K562 (cell line): ENCODE measurements around the gene KAZN. TPM values are rescaled to one million over a fixed set of nuclear protein-coding genes. Genes with fewer than 3 reads are reported as not detected.

ENCODE experiments used
- CREB5 ChIP-seq: fragments of 250-450 bp; sonication (Bioruptor Pico); IDR thresholded peaks from 2 replicates; pipeline ENCODE4 v1.5.0; 2020; ENCODE audit warnings: mild to moderate bottlenecking
- CREM ChIP-seq: IDR thresholded peaks from 2 replicates; pipeline ENCODE4 v1.6.1; 2014; ENCODE audit warnings: antibody characterized with exemption, low read depth
- FOXA3 ChIP-seq, 2 experiments: fragments of 450-650 bp in 1 of 2; sonication (generic) in 1 of 2; formaldehyde crosslinking; IDR thresholded peaks in 1 of 2; conservative IDR thresholded peaks in 1 of 2; 2 replicates each; pipeline versions ENCODE4 v1.4.0 to v1.8.0; 2020 to 2022; ENCODE audit warnings: mild to moderate bottlenecking in 2 of 2, missing genetic modification reagents in 1 of 2
- HDAC3 ChIP-seq: fragments of 450-650 bp; IDR thresholded peaks from 2 replicates; pipeline ENCODE4 v1.6.1; 2018; ENCODE audit warnings: borderline replicate concordance, mild to moderate bottlenecking, moderate library complexity; ENCODE audit not compliant: partially characterized antibody
- PKNOX1 ChIP-seq: fragments of 450-650 bp; IDR thresholded peaks from 2 replicates; pipeline ENCODE4 v1.6.1; 2016
- RHOXF2B ChIP-seq: fragments of 250-450 bp; sonication (Bioruptor Pico); conservative IDR thresholded peaks from 2 replicates; pipeline ENCODE4 v1.5.1; 2021
- SMAD4 ChIP-seq: fragments of 250-450 bp; sonication (Bioruptor Pico); conservative IDR thresholded peaks from 2 replicates; pipeline ENCODE4 v1.8.0; 2021; ENCODE audit warnings: inconsistent platforms, mild to moderate bottlenecking, moderate library complexity
- SREBF1 ChIP-seq: fragments of 150-350 bp; IDR thresholded peaks from 2 replicates; pipeline ENCODE4 v1.6.1; 2014; ENCODE audit warnings: antibody characterized with exemption, low read depth, low read length, borderline replicate concordance
- TAF15 ChIP-seq: fragments of 200-400 bp; formaldehyde crosslinking; IDR thresholded peaks from 2 replicates; pipeline ENCODE4 v1.6.1; 2017; ENCODE audit warnings: mild to moderate bottlenecking, low read depth, low read length, moderate library complexity
- ZBTB49 ChIP-seq: sonication (generic); formaldehyde crosslinking; IDR thresholded peaks from 2 replicates; pipeline ENCODE4 v1.8.0; 2022; ENCODE audit warnings: missing genetic modification reagents, mild to moderate bottlenecking, borderline replicate concordance
- ZNF589 ChIP-seq: fragments of 200-800 bp; sonication (Bioruptor generic); IDR thresholded peaks from 2 replicates; pipeline ENCODE4 v1.6.1; 2016; ENCODE audit warnings: low read depth, missing genetic modification characterization, missing compliant biosample characterization
- ZNF764 ChIP-seq: fragments of 250-450 bp; sonication (Bioruptor Pico); IDR thresholded peaks from 2 replicates; pipeline ENCODE4 v1.4.0; 2020; ENCODE audit warnings: low read depth, mild to moderate bottlenecking, moderate library complexity
- polyA plus RNA-seq, 8 experiments: library from polyadenylated mRNA; depleted of rRNA in 4 of 8; stranded (reverse) in 5 of 8; unstranded in 3 of 8; fragments of >200 nt; fragmentation: Nextera tagmentation in 2 of 8; fragmentation: Illumina TruSeq in 1 of 8; extraction: Ambion mirVana in 2 of 8; extraction: Trizol in 1 of 8; gene quantifications; 2 replicates each; pipeline versions ENCODE4 v1.2.1 to v1.2.3, GENCODE V29; 2011 to 2014; ENCODE audit warnings: inconsistent platforms in 1 of 8, missing spikeins in 1 of 8
- total RNA-seq, 7 experiments: library from RNA; depleted of rRNA in 6 of 7; stranded (reverse); fragments of >200 nt in 6 of 7; fragmentation: Illumina TruSeq in 2 of 7; extraction: Trizol in 2 of 7; gene quantifications; 2 replicates each; pipeline versions ENCODE4 v1.2.1 to v1.2.3, GENCODE V29; 2011 to 2021; ENCODE audit warnings: low replicate concordance in 1 of 7
- TF ChIP-seq, protein P1 (sequence below): fragments of 450-650 bp; IDR thresholded peaks from 2 replicates; pipeline ENCODE4 v1.6.1; 2016; ENCODE audit warnings: missing biosample characterization, missing genetic modification characterization
- TF ChIP-seq, protein P2 (sequence below), 2 experiments: IDR thresholded peaks; 2 replicates each; pipeline ENCODE4 v1.6.1; 2011; ENCODE audit warnings: borderline replicate concordance in 1 of 2, control low read depth in 1 of 2, low read depth in 1 of 2, low read length in 1 of 2, mild to moderate bottlenecking in 1 of 2, mixed read lengths in 1 of 2, moderate library complexity in 1 of 2; ENCODE audit not compliant: insufficient read depth in 1 of 2, insufficient read length in 1 of 2, poor library complexity in 1 of 2, severe bottlenecking in 1 of 2; ENCODE audit errors: extremely low read depth in 1 of 2
- TF ChIP-seq, protein P3 (sequence below): IDR thresholded peaks from 3 replicates; pipeline ENCODE4 v1.6.1; 2011; ENCODE audit warnings: borderline replicate concordance, mild to moderate bottlenecking, moderate library complexity; ENCODE audit not compliant: insufficient read length; ENCODE audit errors: extremely low read depth

KAZN gene
- total and polyA plus RNA-seq, 9 of the 15 experiments (the other 6 are each of a cell fraction or from before 2014, with no cell fraction given): 2.1 to 21.6 (median 5.4) TPM

DNA sequence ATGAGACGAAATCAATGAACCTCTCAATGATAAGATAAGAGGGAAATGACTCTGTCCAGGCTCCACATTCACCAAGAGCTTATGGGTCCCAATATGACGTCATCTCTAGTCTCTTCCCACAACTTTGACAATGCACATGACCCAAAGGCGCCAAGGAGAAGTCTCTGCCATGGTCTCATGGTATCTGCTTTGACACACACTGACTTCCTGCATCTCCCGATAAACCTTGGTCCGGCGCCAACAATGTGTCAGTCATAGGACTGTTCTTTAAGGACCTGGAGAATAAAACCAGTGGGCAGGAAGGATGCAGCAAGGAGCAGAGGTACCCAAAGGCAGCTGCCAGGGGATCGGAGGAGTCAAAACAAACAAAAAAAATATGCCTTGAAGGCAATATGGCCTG is 508.1 kb downstream of the KAZN start (continued):
- TF ChIP-seq, protein P1, sequence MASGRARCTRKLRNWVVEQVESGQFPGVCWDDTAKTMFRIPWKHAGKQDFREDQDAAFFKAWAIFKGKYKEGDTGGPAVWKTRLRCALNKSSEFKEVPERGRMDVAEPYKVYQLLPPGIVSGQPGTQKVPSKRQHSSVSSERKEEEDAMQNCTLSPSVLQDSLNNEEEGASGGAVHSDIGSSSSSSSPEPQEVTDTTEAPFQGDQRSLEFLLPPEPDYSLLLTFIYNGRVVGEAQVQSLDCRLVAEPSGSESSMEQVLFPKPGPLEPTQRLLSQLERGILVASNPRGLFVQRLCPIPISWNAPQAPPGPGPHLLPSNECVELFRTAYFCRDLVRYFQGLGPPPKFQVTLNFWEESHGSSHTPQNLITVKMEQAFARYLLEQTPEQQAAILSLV (tag): no peak
- TF ChIP-seq, protein P2, sequence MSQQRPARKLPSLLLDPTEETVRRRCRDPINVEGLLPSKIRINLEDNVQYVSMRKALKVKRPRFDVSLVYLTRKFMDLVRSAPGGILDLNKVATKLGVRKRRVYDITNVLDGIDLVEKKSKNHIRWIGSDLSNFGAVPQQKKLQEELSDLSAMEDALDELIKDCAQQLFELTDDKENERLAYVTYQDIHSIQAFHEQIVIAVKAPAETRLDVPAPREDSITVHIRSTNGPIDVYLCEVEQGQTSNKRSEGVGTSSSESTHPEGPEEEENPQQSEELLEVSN (IDR thresholded peaks at IDR 0.05; ENCODE audit: borderline replicate concordance in 1 of 2, extremely low read depth in 1 of 2, insufficient read depth in 1 of 2, insufficient read length in 1 of 2, low read depth in 1 of 2, low read length in 1 of 2, poor library complexity in 1 of 2, severe bottlenecking in 1 of 2): peak in 1 of 2 experiments; percentile 35
- TF ChIP-seq CREB5 (CRISPR knock-in tag) (peak; percentile 74; the same call in 1 of the 2 replicates), SREBF1 (no peak), PKNOX1 (peak; percentile 96), ZNF764 (CRISPR knock-in tag) (no peak), FOXA3 (CRISPR knock-in tag; conservative IDR thresholded peaks at IDR 0.05 in 1 of 2, IDR thresholded peaks at IDR 0.05 in 1 of 2) (no peak), CREM (peak; percentile 74), ZBTB49 (no peak), SMAD4 (CRISPR knock-in tag) (peak; percentile 42; the same call in 1 of the 2 replicates), TAF15 (no peak), HDAC3 (no peak), RHOXF2B (CRISPR knock-in tag) (no peak), ZNF589 (peak; percentile 69; the same call in 1 of the 2 replicates)
- TF ChIP-seq, protein P3, sequence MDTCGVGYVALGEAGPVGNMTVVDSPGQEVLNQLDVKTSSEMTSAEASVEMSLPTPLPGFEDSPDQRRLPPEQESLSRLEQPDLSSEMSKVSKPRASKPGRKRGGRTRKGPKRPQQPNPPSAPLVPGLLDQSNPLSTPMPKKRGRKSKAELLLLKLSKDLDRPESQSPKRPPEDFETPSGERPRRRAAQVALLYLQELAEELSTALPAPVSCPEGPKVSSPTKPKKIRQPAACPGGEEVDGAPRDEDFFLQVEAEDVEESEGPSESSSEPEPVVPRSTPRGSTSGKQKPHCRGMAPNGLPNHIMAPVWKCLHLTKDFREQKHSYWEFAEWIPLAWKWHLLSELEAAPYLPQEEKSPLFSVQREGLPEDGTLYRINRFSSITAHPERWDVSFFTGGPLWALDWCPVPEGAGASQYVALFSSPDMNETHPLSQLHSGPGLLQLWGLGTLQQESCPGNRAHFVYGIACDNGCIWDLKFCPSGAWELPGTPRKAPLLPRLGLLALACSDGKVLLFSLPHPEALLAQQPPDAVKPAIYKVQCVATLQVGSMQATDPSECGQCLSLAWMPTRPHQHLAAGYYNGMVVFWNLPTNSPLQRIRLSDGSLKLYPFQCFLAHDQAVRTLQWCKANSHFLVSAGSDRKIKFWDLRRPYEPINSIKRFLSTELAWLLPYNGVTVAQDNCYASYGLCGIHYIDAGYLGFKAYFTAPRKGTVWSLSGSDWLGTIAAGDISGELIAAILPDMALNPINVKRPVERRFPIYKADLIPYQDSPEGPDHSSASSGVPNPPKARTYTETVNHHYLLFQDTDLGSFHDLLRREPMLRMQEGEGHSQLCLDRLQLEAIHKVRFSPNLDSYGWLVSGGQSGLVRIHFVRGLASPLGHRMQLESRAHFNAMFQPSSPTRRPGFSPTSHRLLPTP: no peak
